GM19239 (cell line): ENCODE measurements around the gene MYRF.

Source experiments
- DNase-seq: peaks from one replicate; pipeline ENCODE4 v3.0.0; 2011; ENCODE audit warnings: low spot score; ENCODE audit not compliant: insufficient read length
- FAIRE-seq: peaks from 2 replicates; lab custom pipeline; 2011; peaks lifted over from hg19 to GRCh38; lab: Jason Lieb, UNC

The MYRF gene

GRCh38 chr11:61787928-61788491 lies 35.6 kb downstream of the MYRF start:
- FAIRE-seq (no peak), DNase-seq (no peak)

GRCh38 chr11:61791737-61792309 lies 39.4 kb downstream of the MYRF start:
- DNase-seq (no peak), FAIRE-seq (no peak)

GRCh38 chr11:61792310-61793082 lies 40.1 kb downstream of the MYRF start, which contains the start of the genes FEN1 and TMEM258:
FEN1 (plus strand) TSS chr11:61792911; CDS start chr11:61795362, 2,451 bp downstream.
TMEM258 (minus strand) TSS chr11:61792599; CDS start chr11:61792558, 41 bp downstream.
- FAIRE-seq: peak; percentile 92

DNA sequence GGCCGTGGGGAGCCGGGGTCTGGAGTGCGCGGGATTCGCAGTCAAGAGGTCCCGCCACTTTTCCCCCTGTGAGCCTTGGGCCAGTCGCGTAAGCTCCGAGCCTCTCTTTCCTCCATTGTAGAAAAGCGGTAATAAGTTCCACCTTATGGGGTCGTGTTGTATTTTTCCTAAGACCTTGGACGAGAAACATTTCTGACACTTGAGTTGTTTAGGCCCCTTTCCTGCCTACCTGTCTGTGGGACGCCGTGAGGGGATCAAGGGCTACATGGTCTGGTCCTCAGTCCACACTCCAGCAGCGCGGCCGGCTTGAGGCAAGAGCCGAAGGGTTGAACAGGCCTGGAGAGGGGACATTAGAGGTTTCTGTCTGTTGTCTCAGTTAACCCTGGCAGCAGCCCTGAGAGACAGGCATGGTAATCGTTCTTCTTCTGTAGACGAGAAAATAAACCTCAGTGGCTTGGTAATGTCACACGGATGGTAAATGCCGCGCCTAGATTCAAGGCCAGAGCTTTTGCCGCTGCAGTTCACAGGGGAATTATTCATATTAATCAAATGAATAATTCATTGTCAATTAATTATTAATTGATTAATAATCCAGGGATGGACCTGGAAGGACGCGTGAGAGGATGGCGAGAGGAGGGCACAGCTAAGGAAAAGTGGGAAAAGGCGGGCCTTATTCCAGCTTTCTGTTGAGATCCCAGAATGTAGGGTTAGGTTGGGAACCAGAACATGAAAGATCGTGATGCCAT lies 40.8 kb downstream of the MYRF start:
- no peak for FAIRE-seq
- DNase-seq: no peak

More at GRCh38 chr11:61792310-61793082, 40.1 kb downstream of the MYRF start, which contains the start of the genes FEN1 and TMEM258:
- peak; percentile 89 for DNase-seq

- FAIRE-seq: no peak
These were observed 41.4 kb downstream of the MYRF start for GRCh38 chr11:61793829-61794204.

DNA sequence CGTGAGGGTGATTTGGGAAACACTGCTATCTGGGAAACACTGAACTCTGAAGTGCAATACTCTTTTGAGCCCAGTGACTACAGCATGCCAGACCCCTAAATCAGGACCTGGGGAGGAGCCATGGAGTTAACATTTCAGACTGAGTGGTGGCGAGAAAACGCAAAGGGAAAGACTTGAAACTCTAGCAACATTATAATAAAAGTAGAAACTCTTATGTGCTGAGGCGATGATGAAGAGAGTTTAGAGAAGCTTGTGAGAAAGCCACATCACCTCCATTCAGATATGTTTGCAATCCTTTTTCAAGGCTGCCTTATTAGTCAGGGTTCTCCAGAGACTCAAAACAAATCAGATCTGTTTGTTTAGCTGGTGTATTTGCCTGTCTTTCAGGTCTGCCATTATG lies 42.1 kb downstream of the MYRF start:
- no peak for FAIRE-seq
- DNase-seq: no peak

More at GRCh38 chr11:61793829-61794204, 41.4 kb downstream of the MYRF start:
- DNase-seq: no peak

- DNase-seq: no peak
- no peak for FAIRE-seq
These were observed 43.0 kb downstream of the MYRF start for GRCh38 chr11:61795459-61795858.

DNA sequence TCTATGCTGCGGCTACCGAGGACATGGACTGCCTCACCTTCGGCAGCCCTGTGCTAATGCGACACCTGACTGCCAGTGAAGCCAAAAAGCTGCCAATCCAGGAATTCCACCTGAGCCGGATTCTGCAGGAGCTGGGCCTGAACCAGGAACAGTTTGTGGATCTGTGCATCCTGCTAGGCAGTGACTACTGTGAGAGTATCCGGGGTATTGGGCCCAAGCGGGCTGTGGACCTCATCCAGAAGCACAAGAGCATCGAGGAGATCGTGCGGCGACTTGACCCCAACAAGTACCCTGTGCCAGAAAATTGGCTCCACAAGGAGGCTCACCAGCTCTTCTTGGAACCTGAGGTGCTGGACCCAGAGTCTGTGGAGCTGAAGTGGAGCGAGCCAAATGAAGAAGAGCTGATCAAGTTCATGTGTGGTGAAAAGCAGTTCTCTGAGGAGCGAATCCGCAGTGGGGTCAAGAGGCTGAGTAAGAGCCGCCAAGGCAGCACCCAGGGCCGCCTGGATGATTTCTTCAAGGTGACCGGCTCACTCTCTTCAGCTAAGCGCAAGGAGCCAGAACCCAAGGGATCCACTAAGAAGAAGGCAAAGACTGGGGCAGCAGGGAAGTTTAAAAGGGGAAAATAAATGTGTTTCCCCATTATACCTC lies 43.6 kb downstream of the MYRF start:
- DNase-seq: no peak
- FAIRE-seq: no peak

DNA sequence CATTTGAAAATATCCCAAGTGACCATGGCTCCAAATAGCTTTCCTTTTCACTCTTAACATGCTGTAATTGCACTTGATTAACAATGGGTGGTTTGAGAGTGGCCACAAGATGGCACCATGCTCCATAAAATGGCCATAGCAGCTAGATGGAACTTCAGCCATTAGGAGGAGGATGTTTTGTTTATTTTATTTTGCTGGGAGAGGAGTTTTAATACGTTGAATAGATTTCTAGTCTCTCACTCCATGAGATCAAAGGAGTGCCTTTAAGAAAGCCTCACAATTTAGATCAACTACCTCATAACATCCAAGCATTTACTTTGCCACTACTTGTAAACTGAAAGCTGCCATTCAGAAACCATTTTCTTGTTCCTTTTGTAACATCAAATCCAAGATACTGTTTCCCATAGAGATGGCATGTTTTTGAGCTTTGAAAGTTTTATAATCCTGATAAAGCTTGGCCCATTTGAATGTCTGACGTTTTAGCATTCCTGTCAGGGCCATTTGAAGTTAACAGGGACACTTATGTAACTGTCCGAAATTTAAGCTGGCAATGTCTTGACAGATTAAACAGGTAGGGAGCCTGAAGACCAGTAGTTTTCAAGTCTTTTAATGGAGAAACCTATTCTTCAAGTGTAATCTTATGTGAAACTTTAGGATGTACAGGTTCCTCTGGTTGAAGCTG lies 45.0 kb downstream of the MYRF start:
- FAIRE-seq (no peak), DNase-seq (no peak)

- no peak for FAIRE-seq
These were observed 47.3 kb downstream of the MYRF start for GRCh38 chr11:61799665-61800284.

DNA sequence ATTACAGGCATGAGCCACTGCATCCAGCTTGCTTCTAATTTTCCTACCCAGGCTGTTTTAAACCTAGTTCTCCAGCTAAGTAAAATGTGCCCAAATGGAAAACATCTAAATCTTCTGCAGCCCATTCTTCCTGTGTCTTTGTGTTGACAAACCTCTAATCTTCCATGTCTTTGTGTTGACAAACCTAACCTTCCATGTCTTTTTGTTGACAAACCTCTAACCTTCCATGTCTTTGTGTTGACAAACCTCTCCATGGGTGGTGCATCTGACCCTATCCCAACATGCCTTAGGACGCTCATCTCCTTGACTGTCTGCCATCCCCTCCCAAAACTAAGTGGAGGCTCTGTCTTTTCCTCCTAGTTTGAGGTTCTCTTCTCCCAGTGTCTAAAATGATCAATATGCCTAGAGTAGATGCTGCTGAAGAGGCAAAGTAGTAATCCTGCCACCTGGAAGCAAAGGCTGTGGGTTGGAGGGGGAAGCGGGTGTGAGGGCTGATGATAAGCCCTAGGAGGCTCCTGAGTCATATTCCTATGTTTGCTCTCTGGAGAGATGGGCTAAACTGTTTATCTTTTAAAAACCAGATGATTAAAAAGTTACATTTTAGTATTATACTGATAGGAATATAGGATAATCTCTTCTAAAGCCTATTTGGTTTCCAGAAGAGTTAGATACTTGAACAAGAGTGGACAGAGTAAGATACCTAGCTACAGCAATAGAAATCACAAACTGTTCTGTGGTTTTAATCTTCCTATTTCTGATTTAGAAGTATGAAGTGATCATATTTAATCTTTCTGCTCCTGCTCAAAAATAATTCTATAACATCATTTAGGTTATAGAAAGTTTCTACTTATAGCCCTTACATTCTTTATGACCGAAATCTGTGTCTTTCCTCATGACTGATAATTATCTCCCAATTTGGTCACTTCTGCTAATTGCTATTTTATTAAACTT lies 48.2 kb downstream of the MYRF start:
- FAIRE-seq (no peak), DNase-seq (no peak)

More at GRCh38 chr11:61799665-61800284, 47.3 kb downstream of the MYRF start:
- DNase-seq: no peak

DNA sequence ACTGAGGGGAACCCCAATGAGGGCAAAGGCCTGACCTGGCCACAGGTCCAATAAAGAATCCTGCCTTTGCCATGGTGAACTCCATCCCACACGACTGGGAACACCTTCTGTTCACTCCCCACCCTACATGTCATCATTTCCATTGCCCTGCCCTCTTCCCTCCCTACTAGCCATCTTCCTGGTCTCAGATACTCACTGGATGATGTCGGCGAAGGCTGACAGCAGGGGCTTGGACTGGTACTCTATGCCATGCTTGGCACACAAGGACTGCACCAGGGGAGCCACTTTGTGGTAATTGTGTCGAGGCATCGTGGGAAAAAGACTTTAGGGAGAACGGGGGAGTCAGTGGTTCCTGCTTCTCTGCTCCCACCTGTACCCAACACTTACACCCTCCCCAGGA lies 50.2 kb downstream of the MYRF start:
- DNase-seq (no peak), FAIRE-seq (no peak)

DNA sequence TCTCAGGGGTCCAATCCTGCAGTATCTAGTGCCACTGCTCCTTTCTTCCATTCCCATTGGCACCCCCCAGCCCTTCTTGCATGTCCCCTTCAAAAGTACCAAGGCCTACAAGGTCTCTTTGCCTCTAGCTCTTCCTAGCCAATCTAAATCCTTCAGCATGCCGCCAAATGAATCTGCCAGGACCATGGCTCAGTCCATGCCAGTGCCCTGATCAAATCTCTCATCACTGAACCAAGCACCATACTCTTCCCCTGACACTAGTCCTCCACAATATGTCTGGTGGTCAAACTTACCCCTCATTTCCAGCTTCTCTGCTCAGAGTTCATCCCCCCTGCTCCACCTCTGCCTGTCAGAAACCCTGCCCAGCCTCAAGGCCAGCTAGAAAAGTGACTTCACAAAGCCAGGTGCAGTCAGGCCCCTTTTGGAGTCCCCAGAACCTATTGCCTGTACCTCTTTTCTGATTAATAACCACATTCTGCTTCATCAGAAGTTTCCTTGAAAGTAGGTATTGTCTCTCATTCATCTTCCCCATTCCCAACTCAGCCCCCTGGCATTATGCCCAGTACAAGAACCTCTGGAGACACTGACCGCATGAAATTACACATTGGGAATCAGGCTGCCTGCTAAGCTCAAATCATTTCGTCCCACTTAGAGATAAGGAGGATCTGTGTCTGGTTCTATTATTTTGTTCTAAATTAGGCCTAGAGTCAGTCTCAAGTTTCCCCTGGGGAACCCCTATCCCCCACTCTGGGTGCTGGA lies 51.6 kb downstream of the MYRF start:
- no peak for FAIRE-seq
- no peak for DNase-seq

DNA sequence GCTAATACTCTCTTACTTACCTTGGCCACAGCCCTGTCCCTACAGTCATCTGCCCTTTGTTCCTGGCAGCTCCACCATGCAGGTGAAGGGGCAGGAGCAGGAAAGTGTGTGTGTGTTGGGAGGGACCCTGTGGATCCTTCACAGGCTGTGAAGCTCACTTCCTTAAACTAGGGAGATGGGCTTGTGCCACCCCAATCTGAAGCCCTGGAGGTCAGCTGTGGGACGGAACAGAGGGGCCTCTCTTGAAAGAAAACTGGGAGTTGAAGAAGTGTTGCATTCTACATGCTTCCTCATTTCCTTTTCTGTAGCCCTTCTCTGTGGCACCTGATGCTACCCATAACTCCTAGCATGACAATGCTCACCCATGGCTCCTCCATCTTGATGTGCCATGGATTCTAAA lies 52.7 kb downstream of the MYRF start:
- no peak for DNase-seq
- no peak for FAIRE-seq

DNA sequence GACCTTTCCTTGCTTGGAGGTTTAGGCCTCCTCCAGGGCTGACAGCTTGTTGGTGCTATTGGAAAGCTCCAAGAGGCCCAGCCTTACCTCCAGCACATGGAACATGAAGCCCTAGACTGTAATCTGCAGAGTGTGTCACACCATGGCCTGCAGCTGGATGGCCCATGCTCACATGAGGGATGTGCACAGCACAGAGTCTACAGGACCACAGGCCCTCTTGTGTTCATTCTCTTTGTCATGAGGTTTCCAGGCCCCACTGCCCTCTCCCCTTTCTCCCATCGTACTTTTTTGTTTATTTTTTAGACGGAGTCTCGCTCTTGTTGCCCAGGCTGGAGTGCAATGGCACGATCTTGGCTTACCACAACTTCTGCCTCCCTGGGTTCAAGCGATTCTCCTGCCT lies 54.3 kb downstream of the MYRF start:
- FAIRE-seq: no peak

DNA sequence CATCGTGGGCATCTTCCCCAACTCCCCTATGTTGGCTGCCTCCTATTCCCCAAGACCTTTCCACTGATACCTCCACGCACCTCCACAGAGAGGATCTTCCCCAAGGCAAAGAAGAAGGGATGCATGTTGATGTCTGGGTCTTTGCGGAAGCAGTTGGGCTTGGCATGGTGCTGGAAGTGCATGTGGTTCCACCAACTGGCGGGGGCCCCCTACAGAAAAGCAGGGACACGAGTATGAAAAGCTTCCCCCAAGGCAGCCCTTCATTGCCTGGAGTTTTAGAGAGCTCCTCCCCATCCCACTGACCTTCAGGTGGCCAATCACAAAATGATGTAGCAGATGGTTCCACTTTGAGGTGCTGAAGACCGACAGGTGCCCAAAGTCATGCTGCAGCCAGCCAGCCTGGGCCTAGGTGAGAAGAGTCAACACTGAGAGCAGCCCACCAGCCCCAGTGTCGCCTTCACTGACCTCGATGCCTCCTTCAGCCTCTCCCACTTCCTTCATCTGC lies 58.3 kb downstream of the MYRF start:
- DNase-seq: no peak
- no peak for FAIRE-seq

More for the DNA sequence above, 54.3 kb downstream of the MYRF start:
- DNase-seq: no peak

GRCh38 chr11:61811831-61812230 lies 59.4 kb downstream of the MYRF start:
- DNase-seq: no peak

More at GRCh38 chr11:61811831-61812230, 59.4 kb downstream of the MYRF start:
- no peak for FAIRE-seq
